G401.6 (cell line): ENCODE data around the gene DACT2.

ENCODE experiments used
- FAIRE-seq: peaks from 2 replicates; lab custom pipeline; 2012; peaks lifted over from hg19 to GRCh38; lab: Jason Lieb, UNC

The DACT2 gene

DNA sequence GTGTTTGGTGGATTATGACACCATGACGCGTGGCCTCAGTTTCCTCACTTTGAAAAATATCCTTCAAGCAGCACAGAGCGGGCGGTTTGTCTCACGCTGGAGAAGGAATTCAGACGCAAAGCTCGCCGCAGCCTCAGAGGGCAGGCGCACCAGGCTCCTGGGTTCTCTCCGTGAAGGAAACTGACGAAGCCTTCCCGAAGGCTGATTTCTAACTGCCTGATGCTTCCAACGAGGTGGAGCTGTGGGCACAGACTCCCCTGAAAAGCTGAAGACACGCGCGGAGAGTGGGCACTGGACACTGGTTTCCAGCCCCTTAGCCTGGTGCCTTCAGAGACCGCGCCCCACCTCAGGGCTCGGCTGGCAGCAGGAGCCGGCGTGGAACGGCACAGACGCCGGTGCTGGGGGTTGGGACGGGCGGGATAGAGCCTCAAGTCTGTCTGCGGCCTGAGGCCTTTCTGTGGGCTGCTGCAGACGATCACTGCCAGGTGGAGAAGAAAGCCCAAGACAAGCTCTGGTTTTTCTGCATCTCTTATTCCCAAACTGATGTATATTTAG lies 56.1 kb downstream of the DACT2 start:
- no peak for FAIRE-seq

DNA sequence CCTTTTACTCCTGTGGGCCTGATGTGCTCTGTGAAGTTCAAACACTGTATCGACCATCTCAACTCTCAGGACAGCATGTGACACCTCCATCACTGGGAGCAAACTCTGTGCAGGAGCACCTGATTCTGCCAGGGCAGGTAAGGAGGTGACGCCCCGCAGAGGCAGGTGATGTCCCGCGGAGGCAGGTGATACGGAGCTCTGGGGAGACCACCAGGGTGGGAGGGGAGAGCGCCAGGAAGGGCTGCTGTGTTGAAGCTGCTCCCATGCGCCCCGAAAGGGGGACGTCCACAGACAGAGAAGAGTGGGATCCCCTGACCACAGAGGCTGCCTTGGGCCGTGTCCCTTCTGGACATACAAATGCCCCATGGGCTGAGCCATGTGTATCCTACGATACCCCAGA lies 58.3 kb downstream of the DACT2 start:
- FAIRE-seq, result no peak

DNA sequence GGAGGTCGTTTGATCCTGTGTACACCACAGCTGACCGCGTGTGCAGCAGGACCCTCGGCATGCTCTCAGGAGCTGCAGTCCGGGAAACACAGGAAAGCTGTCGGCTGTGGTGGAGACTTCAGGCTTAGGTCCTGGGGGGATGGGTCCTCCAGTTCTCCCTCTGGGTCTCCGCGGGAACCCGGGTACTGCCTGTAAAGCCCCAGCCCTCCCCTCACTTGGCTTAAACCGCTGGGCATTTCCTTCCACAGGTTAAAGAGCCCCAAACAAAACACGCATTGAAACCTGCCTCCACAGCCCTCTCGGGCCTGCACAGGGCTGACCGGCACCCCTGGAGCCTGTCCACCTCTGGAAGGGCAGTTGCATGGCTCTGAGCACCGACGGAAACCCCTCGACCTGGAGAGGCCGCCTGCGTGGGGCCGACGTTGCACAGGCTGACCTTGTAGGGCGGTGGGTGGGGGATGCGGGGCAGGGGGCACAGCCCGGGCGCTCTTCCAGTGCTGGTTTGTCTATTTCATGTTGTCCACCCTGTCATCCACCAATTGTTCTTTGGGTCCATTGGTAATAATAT lies 59.1 kb downstream of the DACT2 start:
- FAIRE-seq, result no peak

DNA sequence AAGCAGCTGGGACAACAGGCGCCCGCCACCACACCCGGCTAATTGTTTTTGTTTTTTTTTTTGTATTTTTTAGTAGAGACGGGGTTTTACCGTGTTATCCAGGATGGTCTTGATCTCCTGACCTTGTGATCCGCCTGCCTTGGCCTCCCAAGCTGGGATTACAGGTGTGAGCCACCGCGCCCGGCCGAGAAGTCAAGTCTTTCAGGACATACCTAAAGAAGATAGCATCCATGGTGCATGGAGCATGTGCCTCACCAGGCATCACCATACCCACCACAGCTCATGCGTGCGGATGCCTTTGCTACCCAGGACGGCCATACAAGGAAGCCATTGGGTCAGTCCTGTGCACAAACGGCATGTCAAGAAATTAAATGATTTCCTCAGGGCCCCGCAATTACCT lies 60.8 kb downstream of the DACT2 start:
- no peak for FAIRE-seq

DNA sequence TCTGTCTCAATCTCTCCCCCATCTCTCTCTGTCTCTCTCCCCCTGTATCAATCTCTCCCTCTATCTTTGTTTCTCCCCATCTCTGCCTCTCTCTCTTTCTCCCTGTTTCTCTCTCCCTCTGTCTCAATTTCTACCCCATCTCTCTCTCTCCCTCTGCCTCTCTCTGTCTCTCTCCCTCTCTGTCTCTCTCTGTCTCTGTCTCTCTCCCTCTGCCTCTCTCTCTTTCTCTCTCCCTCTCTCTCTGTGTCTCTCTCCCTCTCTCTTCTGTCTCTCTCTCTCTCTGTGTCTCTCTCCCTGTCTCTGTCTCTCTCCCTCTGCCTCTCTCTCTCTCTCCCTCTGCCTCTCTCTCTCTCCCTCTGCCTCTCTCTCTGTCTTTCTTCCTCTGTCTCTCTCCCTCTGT lies 62.6 kb downstream of the DACT2 start:
- no peak for FAIRE-seq
